Embryonic facial prominence (tissue), 1 donor: Measurements from ENCODE around the gene GABARAP.

ENCODE experiments used
- DNase-seq: peaks from one replicate; pipeline ENCODE4 v3.0.0-alpha.2; 2016; ENCODE audit errors: extremely low spot score

Gene GABARAP

DNA sequence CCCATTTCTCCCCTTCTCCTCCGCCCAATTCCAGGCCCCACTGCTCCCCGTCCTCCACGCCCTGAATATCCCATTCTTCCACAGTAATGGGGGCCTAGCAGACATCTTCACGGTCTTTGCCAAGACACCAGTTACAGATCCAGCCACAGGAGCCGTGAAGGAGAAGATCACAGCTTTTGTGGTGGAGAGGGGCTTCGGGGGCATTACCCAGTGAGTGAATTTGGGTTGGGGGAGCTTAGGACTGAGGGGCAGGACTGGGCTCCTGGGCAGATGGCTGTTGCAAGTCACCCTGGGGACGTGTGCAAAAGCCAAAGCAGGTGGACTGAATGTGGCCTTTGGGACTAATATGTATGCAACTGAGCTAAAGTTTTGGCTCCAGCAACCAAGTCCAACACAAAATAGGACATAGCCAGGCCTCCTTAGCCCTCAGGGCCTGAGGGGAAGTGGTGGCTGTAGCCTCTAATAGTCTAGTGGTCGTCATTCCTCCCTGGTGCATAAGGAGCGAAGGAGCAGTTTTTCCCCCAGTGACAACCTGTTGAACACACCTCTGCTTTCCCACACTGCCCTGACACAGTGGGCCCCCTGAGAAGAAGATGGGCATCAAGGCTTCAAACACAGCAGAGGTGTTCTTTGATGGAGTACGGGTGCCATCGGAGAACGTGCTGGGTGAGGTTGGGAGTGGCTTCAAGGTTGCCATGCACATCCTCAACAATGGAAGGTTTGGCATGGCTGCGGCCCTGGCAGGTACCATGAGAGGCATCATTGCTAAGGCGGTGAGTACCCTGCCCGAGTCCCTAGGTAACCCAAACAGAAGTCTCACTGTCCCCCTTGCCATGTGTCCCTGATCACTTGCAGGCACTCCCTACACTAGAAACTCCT, 19.9 kb downstream of the GABARAP start:
- DNase-seq: no peak

DNA sequence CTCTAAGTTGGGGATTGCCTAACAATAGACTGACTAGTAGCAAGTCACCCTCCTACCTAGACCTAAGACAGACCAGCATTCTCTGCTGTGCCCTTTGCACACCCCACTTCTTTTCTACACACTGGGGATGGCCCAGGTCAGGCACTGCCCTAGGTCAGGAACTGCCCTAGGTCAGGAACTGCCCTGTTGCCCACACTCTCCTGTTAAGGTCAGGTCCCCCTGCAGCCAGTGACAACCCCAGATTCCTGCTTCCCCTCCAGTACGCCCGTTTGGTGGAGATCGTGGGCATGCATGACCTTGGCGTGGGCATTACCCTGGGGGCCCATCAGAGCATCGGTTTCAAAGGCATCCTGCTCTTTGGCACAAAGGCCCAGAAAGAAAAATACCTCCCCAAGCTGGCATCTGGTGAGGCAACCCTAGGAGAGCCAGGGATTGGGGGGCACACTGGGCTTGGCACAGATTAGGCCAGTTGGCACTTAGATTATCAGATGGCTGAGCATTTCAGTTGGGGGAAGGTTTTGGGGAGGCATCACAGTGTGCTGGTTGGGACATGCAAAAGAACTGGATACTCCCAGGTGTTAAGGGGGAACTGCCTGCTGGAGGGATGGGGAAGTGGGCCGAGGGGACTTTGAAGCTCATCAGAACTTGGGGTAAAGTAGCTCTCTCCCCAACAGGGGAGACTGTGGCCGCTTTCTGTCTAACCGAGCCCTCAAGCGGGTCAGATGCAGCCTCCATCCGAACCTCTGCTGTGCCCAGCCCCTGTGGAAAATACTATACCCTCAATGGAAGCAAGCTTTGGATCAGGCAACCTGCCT, 20.8 kb downstream of the GABARAP start:
- DNase-seq: no peak

- no peak for DNase-seq
Measured at GRCh38 chr17:7220593-7221277, 21.5 kb downstream of the GABARAP start.

GRCh38 chr17:7219812-7220592, 22.2 kb downstream of the GABARAP start, which contains the start of the genes ACADVL and DLG4:
Gene ACADVL, plus strand, starts transcription at chr17:7219938. Its CDS starts 47 bp downstream, at chr17:7219985.
Gene DLG4, minus strand, starts transcription at chr17:7219836.
- DNase-seq: peak; percentile 61

DNA sequence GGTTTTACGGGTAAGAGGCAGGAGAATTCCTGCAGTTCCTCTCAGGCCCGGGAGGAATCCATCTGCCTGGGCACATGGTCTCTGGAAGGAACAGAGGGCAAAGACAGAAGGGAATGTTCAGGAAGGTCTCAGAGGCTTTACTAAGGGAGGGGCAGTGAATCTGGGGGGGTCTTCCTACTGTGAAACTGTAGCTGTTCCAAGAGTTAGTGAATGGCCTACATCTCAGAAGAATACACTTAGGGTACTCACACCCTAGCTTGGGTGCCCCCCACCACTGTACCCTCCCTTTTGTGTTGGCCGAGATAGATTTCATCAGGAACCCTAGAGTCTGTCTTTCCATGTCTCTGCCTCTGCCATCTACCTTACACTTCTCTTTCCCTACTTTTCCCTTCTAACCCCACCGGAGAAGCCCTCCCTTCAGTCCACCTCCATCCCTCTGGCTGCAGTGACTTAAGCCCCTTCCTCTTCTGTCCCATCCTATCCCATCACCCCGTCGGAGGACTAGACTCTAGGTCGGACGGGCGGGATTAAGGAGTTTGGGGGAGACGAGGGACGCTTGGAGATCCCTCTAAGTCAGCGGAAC, 22.9 kb downstream of the GABARAP start:
- no peak for DNase-seq

GRCh38 chr17:7218758-7219157, 23.5 kb downstream of the GABARAP start:
- no peak for DNase-seq

DNA sequence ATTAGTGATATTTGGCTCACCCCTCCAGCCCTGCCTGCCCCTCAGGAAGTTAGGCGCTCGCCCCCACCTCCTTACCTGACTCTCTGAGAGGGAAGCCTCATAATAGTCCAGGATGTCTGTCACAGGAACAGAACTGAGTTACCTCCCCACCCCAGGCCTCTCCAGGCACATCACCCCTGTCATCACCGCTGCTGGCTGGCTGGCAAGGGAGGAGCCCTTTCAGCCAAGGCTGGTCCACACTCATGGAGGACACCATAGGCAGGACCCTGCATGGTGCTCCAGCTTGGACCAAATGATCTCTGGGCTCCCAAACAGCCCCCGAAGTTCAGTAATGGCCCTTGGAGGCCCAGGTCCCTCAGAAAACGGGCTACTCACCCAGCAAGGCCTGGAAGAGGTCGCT, 24.1 kb downstream of the GABARAP start:
- no peak for DNase-seq

DNA sequence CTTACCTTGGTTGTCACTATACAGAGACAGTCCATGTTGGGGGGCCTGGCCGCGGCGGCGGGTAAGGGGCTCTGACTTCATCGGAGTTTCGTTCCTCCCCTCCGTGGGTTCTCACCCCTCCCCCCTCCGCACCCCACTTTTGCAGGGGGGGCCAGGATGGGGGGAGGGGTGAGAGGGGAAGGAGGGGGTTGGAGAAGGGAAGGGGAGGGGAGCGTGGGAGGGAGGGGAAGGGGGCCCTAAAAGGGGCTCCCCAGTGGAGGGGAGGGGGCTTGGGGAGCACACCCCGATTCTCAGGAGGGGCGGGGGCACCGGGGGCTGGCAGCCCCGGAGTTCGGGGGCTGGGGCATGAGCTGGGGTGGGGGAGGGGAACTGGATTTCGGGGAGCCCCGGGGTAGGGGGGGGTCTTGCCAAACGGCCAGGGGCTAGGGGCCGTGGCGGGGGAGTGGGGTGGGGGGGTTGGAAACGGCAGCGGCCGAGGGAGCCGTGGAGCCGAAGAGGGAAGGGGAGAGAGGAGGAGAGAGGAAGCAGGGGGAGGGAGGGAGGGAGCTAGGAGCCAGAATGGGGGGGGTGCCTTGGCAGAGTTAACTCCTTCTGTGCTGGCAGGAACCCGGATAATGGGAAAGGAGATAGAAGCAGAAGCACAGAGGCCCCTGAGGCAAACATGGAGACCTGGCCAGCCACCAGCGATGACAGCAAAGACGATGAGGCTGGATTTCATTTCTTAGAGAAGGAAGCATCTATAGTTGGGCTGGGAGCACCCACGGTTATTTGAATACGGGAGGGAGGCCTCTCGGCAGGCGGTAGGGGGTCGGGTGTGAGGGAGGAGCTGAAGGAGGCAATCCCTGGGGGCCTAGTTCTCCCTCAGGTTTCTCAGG, 24.9 kb downstream of the GABARAP start:
- DNase-seq: peak; percentile 85

DNA sequence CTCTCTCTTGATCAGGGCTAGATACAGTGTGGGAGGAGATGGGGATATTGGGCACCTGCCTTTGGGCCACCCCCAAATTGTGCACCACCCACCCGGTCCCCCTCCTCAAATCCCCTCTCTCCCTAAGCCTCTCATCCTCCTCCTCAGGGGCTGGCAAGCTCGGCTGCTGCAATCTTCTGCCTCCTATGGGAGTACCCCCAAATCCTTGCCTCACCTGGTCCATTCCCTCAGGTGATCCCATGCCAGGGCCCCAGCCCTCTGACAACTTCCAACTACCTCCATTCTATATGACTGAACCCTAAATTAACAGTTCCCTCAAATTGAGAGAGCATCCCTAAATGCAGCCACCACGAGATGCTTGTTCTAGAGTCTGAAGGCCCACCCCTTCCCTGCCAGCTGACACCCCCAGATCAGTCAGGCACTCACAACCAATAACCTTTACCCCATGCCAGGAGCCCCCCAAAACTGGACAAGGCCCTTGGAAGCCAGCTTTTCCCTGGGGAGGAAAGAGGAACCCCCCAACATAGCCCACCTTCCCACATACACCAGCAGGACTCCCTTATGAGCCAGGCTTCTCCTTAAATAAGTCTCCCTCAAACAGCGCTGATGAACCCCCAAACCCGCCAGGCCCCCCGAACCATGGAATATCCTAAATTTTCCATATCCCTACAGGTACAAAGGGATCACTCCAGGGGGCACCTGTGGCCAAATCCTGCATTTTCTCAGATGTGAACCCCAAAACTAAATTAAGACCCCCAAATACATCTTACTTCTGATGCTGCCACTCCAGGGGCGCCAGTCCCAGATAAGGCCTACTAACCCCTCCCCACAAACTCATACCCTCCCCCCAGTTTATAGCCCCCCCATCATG, 25.8 kb downstream of the GABARAP start:
- DNase-seq: no peak

DNA sequence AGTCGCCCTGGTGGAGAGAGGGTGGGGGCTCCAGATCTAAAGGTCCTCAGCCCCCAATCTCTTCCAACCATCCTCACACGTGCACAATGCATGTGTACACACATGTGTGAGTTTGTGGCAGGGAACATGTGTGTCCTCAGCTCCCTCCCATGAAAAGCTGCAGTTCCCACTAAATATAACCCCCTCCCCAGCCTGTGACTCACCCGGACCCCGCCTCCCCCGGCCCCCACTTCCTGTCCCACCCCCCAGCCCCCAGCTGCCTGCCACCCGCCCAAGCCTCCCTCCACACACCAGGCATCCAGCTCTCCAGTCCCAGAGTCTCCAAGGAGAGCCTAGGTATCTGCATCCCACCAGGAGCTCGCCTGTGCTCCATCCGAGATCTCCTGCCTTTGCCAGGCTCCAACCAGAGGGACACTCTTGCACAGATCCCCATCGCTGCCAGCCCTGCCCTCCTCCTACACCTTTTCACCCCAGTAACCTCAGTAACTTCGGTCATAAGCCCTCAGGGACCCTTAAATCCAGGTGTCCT, 26.5 kb downstream of the GABARAP start:
- DNase-seq: peak; percentile 12

GRCh38 chr17:7215136-7215638, 27.1 kb downstream of the GABARAP start:
- no peak for DNase-seq

DNA sequence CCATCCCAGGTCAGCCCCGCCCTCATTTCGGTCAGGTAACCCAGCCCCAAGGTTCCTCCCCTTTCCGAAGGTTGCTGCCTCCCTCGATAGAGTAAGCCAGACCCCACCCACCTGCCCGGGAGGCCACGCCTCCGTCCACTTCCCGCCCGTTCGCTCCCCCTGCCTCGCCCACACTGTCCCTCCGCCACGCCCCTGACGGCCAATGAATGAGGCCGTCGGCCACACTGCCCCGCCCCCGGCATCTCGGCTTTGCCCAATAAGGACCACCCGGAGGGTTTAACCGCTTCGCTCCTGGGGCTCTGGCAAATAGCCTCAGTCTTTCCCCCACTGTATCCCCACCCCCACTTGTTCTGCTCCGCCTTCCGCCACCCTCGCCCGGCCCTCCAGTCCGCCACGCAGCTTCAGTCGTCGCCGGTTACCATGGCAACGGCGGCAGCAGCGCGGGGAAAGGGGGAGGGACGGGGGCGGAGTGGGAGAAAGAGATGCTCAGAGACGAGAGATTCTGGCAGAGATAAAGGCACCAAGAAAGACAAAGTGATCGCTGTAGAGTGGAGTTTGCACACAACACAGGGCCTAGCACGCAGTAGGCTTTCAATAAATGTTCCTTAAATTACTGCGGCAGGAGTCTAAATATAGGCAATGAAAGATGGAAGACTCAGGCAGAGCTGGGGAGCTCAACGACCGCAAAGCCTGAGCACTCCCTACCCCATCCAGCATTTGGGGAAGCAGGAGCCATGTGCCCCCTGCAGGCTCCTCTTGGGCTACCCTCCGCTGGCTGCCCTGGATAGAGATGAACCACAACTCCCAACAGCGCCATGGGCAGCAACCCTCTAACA, 27.7 kb downstream of the GABARAP start:
- peak; percentile 96 for DNase-seq

GRCh38 chr17:7213895-7214299, 28.4 kb downstream of the GABARAP start:
- peak; percentile 97 for DNase-seq

- no peak for DNase-seq
Measured at GRCh38 chr17:7211491-7212273, 30.6 kb downstream of the GABARAP start.

DNA sequence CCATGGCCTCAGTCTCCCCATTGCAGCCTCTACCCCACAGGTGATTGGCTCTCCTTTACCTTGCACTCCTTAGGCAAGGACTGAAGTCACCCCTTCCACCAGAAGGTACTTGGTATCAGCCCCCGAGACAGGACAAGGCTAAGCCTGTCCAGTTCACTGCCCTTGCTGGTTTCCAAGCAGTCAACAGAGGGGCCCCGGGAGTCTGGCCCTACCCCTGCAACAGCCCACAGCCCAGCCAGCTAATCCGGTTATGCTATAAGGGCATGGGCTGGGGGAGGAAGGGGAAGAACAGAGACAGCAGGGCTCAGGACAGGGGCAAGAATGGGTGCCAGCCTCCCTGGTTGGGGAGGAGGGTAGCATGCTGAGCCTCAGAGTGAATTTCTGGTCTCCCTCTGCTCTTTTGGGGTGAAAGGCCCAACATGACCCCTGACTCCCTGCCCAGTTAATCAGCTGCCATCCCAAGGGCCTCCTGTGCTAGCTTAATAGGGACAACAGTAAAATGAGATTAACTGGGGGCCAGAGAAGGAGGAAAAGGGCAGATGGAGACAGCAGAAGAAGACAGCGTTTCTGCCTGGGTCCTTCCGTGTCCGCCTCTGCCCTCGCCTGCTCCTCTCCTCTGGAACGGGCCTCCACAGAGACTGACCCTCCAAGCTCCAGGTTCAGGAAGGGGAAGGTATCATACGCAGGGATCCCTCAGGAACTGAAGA, 33.3 kb downstream of the GABARAP start:
- DNase-seq: no peak

- no peak for DNase-seq
Measured at GRCh38 chr17:7208027-7208571, 34.1 kb downstream of the GABARAP start.
